KMS-11 (cell line): Measurements from ENCODE around the gene DAPL1.
"Not testable (repeated sequence)": the region's sequence is repeated elsewhere in the genome, so short reads cannot be mapped to it uniquely, and the experiment has no call there.

ENCODE experiments used
- H2AFZ ChIP-seq: fragments of 200-600 bp; sonication (generic); 2 replicates; pipeline ENCODE4 v1.6.1; 2016; ENCODE audit warnings: antibody characterized with exemption, mixed run types, low read depth
- H3K27ac ChIP-seq: fragments of 200-600 bp; sonication (generic); 2 replicates; pipeline ENCODE4 v1.6.1; 2016; ENCODE audit warnings: mild to moderate bottlenecking, mixed run types
- H3K27me3 ChIP-seq: fragments of 200-600 bp; sonication (generic); 2 replicates; pipeline ENCODE4 v1.6.1; 2017; ENCODE audit warnings: mild to moderate bottlenecking, low read depth, mixed run types, moderate library complexity; ENCODE audit not compliant: insufficient read depth
- H3K36me3 ChIP-seq: fragments of 200-600 bp; sonication (generic); 2 replicates; pipeline ENCODE4 v1.6.1; 2017; ENCODE audit warnings: mild to moderate bottlenecking, mixed run types; ENCODE audit not compliant: insufficient read depth
- H3K4me1 ChIP-seq: fragments of 200-600 bp; sonication (generic); 2 replicates; pipeline ENCODE4 v1.6.1; 2016; ENCODE audit warnings: mild to moderate bottlenecking, low read depth, mixed run types; ENCODE audit not compliant: poor library complexity, severe bottlenecking
- H3K4me2 ChIP-seq: fragments of 200-600 bp; sonication (generic); 2 replicates; pipeline ENCODE4 v1.7.0; 2016; ENCODE audit warnings: mild to moderate bottlenecking, mixed run types
- H3K4me3 ChIP-seq: fragments of 200-600 bp; sonication (generic); IDR thresholded peaks from 2 replicates; pipeline ENCODE4 v1.6.1; 2017; ENCODE audit warnings: low read depth, low read length, mixed read lengths; ENCODE audit not compliant: insufficient read depth
- H3K79me2 ChIP-seq: fragments of 200-600 bp; sonication (generic); 2 replicates; pipeline ENCODE4 v1.6.1; 2016; ENCODE audit warnings: low read depth, mixed run types; ENCODE audit not compliant: insufficient read depth
- H3K9ac ChIP-seq: fragments of 200-600 bp; sonication (generic); 2 replicates; pipeline ENCODE4 v1.6.1; 2016; ENCODE audit warnings: mild to moderate bottlenecking, mixed run types
- H4K20me1 ChIP-seq: fragments of 200-600 bp; sonication (generic); 2 replicates; pipeline ENCODE4 v1.6.1; 2016; ENCODE audit warnings: mild to moderate bottlenecking, mixed run types; ENCODE audit not compliant: insufficient read depth

Gene DAPL1

DNA sequence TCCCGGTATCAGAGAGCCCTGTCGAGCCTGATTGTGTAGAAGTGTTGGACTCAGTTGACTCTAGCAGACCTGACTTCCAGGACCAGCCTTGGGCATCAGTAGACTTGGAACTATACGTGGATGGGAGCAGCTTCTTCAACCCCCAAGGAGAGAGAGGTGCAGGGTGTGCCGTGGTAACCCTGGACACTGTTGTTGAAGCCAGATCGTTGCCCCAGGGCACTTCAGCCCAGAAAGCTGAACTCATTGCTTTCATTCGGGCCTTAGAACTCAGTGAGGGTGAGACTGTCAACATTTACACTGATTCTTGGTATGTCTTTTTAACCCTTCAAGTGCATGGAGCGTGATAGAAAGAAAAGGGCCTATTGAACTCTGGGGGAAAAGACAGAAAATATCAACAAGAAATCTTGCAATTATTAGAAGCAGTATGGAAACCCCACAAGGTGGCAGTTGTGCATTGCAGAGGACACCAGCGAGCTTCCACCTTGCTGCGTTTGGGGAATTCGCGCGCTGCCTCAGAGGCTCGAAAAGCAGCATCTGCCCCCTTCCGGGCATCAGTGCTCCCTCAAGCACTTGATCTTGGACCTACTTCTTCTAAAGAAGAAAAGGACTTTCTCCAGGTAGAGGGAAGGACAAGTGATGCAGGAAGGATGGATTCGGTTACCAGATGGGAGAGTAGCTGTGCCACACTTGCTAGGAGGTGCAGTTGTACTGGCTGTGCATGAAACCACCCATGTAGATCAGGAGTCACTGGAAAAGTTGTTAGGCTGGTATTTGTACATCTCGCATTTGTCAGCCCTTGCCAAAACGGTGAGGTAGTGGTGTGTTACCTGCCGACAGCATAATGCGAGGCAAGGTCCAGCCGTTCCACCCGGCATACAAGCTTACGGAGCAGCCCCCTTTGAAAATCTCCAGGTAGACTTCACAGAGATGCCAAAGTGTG is 53.2 kb downstream of the DAPL1 start:
- H3K4me2 ChIP-seq, H3K9ac ChIP-seq, H4K20me1 ChIP-seq, H3K4me3 ChIP-seq, H2AFZ ChIP-seq, H3K27me3 ChIP-seq, H3K27ac ChIP-seq, H3K36me3 ChIP-seq, H3K4me1 ChIP-seq, H3K79me2 ChIP-seq: not testable (repeated sequence)

DNA sequence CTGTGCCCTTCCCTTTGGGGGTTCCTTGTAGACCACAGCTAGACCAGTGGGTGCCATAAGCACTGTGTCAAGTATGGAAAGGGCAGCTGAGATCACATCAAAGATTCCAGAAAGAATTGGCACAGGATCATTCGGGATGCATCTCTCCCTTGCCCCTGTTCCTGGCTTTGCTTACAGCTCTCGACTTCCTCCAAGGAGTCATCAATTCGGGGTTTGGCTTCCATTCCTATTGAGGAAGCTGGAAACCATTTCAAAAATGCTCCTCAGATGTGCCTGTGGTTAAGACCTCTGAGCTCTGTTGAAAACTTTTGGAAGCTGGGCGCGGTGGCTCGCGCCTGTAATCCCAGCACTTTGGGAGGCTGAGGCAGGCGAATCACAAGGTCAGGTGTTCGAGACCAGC is 65.1 kb downstream of the DAPL1 start:
- not testable (repeated sequence) for H3K4me1 ChIP-seq, H2AFZ ChIP-seq, H3K4me2 ChIP-seq, H3K79me2 ChIP-seq, H4K20me1 ChIP-seq, H3K27me3 ChIP-seq, H3K4me3 ChIP-seq, H3K27ac ChIP-seq, H3K9ac ChIP-seq, H3K36me3 ChIP-seq

DNA sequence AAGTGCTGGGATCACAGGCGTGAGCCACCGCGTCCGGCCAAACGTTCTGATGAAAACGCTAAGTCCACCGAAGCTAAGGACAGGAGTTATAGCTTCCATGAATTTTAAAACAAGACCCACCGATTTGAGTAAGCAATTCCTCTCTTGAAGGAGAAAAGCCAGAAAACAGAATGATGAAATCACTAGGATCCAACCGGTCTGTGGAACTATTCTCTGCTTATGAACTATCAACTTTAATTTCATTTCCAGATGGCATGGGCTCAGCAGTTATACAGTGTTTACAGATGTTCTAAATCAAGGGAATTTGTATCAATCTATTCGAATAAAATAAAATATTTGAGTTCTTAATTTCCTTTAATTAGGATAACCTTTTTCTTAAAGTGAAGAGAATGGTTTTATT is 66.5 kb downstream of the DAPL1 start:
- H3K4me3 ChIP-seq, H3K4me1 ChIP-seq: not testable (repeated sequence)

DNA sequence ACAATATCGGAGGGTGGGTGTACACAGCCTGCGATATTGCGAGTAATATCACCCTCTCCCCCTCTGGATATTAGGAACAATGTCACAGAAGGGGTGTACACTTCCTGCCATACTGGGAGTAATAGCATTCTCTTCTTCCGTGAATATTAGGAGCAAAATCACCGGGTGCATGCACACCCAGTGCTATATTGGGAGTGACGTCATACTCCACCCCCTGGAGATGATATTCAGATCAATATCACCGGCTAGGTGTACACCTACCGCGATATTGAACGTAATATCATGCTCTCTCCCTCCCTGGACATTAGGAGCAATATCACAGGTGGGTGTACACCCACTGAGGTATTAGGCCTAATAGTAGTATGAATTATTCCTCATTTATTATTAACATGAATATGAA is 70.4 kb downstream of the DAPL1 start:
- not testable (repeated sequence) for H3K4me2 ChIP-seq

More for the DNA sequence above, 66.5 kb downstream of the DAPL1 start:
- not testable (repeated sequence) for H3K79me2 ChIP-seq, H3K9ac ChIP-seq, H4K20me1 ChIP-seq, H2AFZ ChIP-seq, H3K27ac ChIP-seq, H3K4me2 ChIP-seq, H3K27me3 ChIP-seq, H3K36me3 ChIP-seq

More for the DNA sequence above, 70.4 kb downstream of the DAPL1 start:
- H2AFZ ChIP-seq, H3K9ac ChIP-seq, H3K36me3 ChIP-seq, H4K20me1 ChIP-seq, H3K4me1 ChIP-seq, H3K4me3 ChIP-seq, H3K27ac ChIP-seq, H3K27me3 ChIP-seq, H3K79me2 ChIP-seq: not testable (repeated sequence)
